GM19099 (cell line): ENCODE results near the gene MT3.

Experiments
- POLR2A ChIP-seq: IDR thresholded peaks from 3 replicates; pipeline ENCODE4 v1.6.1; 2011; ENCODE audit warnings: low read depth; ENCODE audit not compliant: insufficient read length; ENCODE audit errors: extremely low read depth

MT3 gene

GRCh38 chr16:56569971-56570370 lies 19.4 kb upstream of the MT3 start:
- TF ChIP-seq POLR2A = no peak

GRCh38 chr16:56571525-56571924 lies 17.8 kb upstream of the MT3 start:
- TF ChIP-seq POLR2A = no peak

DNA sequence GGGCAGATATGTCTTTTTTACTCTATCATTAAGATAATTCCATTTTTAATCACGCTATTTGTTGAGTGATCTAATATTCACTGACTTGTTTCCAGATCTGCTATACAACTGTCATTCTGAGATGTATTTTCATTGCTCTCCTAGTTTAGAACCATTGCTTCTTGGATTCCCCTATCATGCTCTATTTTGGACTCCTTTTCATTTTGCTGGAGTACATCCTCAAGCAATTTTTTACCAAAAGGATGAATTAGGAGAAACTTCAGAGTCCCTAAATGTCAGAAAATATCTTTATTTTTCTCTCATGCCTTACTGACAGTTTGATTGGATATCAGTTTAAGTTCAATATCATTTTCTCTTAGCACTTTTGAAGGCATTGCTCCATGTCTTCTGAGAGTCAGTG lies 14.7 kb upstream of the MT3 start:
- no peak for TF ChIP-seq POLR2A

GRCh38 chr16:56576585-56577299 lies 12.6 kb upstream of the MT3 start:
- no peak for TF ChIP-seq POLR2A

DNA sequence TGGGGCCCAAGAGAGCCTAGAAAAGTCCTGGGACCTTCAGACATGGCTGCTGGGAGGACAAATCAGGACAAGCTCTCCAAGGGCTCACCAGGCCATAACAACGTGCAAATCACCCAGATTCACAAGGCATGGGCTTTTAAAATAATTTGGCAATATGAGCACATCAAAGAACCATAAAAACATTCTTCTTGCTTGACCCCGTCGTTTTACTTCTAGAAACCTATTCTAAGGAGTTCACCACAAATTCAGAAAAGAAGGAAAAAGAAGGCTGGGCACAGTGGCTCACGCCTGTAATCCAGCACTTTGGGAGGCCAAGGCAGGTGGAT lies 12.1 kb upstream of the MT3 start:
- TF ChIP-seq POLR2A = no peak

GRCh38 chr16:56580391-56581048 lies 8.8 kb upstream of the MT3 start:
- TF ChIP-seq POLR2A = no peak

DNA sequence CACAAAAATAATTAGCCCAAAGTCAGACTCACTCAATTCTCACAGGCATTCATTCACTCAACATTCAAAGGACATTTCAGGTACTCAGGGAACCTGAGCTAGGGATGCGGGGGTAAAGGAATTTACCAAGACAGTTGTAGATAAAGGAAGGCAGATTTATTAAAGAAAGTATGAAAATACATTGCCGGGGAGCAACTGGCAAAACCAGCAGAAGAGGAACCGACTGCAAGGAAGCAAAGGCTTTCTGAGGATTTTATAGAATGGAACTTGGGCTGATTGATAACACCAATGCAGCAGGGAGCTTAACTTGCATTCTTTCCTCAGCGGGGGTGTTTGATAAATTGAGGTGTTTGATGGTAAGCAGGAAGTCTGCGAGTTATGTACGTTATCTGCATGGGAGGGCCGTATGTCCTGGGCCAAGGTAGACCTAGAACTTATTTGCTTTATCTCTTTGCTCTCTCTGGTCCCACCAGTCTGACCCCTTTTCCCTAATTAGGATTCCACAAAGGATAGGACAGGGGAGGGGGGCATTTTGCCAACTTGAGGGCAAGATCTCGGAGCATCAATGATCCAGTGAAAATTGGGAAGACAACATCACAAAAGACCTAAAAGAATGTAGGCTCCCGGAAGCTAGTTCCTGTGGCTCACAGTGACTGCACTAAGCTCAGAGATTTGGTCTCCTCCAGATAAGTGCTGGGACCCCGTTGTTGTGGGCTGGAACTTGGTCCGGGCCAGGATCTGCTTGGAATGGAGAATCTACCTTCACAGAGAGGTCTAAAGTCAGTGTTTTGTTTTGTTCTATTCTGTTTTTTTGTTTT lies 5.8 kb upstream of the MT3 start:
- no peak for TF ChIP-seq POLR2A

DNA sequence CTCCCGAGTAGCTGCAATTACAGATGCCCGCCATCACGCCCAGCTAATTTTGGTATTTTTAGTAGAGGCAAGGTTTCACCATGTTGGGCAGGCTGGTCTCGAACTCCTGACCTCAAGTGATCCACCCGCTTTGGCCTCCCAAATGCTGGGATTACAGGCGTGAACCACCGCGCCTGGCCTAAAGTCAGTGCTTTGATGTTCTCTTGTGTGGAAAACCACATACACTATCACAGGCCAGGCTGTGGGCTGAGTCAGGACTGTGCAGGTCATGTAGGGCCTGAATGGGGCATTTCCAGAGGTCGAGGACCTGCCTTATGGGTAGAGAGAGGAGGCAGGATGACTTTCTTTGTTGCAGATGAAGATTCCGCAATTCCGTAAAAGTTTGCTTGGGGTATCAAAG lies 5.1 kb upstream of the MT3 start:
- TF ChIP-seq POLR2A = no peak

DNA sequence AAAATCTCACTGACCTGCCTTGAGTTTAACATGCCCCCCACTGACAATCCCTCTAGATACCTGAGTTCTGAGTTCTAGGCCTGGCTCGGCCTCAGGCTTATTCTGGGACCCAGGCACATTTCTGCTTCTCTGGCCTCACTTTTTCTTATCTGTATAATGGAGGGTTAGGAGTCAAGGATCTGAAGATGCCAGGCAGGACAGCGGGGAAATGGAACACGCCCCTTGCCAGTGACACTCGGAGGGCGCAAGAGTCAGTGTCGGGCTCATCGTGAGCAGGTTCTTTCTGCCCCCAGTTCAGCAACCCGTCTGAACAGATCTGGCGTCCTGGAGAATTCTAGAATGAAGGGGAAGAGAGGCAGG lies 567 bp upstream of the MT3 start:
- TF ChIP-seq POLR2A = no peak

DNA sequence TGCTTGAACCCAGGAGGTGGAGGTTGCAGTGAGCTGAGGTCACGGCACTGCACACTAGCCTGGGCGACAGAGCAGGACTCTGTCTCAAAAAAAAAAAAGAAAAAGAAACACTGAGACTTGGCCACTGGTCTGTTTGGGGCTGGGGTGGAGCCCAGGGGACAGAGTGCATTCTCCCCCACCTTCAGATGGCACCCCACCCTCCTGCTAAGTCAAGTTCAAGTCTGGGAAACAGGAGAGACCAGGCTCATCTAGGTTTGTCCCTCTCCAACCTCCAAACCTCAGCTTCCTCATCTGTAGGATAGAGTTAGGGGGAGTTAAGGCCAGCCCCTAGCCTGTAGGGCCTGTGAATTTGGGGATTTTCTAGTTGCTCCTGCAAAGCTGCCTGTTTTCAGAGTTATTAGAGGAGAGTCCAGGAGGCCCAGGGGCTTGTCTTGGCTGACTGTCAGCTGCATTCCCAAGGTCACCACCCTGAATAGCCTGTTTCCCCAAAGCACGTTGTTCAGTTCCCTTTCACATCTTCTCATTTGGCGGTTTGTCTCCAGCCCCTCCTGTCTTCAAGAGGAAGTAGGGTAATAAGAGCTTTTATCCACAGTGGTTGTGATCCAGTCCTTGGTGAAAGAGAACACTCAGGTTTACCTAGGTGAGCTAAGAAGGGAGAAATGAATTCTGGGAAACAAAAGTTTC lies 2.2 kb downstream of the MT3 start:
- no peak for TF ChIP-seq POLR2A

DNA sequence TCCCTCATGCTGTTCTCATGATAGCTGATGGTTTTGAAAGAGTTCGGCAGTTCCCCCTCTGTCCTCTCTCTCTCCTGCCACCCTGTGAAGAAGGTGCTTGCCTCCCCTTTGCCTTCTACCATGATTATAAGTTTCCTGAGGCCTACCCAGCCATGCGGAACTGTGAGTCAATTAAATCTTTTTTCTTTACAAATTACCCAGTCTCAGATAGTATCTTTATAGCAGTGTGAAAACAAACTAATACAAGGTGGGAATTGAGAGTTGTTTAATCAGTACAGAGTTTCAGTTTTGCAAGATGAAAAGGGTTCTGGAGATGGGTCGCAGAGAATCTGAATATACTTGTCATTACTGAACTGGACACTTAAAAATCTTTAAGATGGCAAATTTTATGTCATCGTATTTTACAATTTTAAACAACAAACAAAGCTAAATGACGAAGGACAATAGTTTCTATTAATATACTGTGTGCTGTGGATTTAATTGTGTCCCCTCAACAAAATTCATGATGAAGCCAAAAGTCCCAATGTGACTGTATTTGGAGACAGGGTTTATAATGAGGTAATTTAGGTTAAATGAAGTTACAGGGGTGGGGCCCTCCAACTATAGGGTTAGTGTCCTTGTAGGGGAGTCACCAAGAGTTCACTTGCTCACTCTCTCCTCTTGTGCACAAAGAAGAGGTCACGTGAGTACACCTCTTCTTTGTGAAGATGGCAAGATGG lies 4.4 kb downstream of the MT3 start:
- no peak for TF ChIP-seq POLR2A

DNA sequence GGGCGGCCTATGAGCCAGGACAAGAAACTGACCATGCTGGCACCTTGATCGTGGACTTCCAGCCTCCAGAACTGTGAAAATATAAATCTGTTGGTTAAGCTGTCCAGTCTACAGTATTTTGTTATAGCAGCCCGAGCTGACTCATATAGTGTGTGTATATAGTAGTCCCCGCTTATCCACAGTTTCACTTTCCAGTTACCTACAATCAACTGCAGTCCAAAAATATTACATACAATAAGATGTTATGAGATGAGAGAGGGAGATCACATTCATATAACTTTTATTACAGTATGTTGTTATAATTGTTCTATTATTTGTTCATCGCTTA lies 4.9 kb downstream of the MT3 start:
- no peak for TF ChIP-seq POLR2A

DNA sequence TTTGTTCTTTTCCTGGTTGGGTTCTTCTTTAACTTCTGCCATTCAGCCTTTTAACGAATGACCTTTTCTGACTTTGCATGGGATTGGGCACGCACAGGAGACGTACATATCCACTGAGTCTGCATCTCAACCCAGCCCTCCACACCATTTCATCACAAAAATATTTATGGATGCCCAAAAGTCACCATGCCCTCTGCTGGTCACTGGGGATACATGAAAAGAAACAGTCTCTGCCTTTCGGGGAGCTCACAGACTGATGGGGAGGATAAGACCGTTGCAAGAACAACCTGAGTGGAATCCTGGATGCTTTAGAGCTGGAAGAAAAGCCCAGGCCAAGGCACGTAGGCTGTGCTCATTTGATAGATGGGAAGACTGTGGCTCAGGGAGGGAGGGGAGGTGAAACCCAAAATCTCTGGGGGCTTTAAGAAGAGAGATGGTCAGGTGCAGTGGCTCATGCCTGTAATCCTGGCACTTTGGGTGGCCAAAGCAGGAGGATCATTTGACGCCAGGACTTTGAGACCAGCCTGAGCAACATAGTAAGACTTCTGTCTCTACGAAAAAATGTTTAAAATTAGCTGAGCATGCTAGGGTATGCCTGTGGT lies 11.2 kb downstream of the MT3 start:
- no peak for TF ChIP-seq POLR2A

DNA sequence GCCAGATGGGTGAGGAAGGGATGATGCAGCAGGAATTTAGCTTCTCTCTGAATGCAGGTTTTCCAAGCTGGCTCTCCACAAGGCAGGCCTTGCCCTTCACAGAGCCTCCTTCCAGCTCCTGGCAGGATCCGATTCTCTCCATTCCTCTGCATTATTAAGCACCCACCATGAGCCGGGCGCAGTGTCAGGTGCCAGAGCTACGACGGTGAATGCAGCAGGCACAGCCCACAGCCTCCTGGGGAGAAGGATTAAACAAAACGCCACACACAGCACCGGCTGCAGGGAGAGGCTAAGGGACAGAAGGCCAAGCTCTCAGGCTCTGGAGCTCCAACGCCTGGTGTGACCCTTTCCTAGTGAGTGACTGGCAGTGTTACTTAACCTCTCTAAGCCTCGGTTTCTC lies 12.0 kb downstream of the MT3 start:
- TF ChIP-seq POLR2A = no peak

GRCh38 chr16:56603589-56603988 lies 14.3 kb downstream of the MT3 start:
- no peak for TF ChIP-seq POLR2A
